Liver (tissue), 9 donors: ENCODE data around the gene CCDC136. TPM values are rescaled to one million over a fixed set of nuclear protein-coding genes. Genes with fewer than 3 reads are reported as not detected.

ENCODE experiments used
- DNase-seq: peaks from one replicate; pipeline ENCODE4 v3.0.0-alpha.2; 2017; ENCODE audit warnings: low spot score
- H3K27ac ChIP-seq, 2 donors: one replicate each; pipeline ENCODE4 v1.7.0; 2013; ENCODE audit warnings: inconsistent platforms in 2 of 2, low read length in 2 of 2, control low read depth in 1 of 2, low read depth in 1 of 2, mild to moderate bottlenecking in 1 of 2
- H3K27me3 ChIP-seq, 4 donors: one replicate each; pipeline versions ENCODE4 v1.6.1 to v1.7.0; 2013; ENCODE audit warnings: low read length in 3 of 4, inconsistent platforms in 1 of 4, mild to moderate bottlenecking in 1 of 4, moderate library complexity in 1 of 4; ENCODE audit not compliant: control insufficient read depth in 4 of 4, insufficient read depth in 4 of 4
- H3K36me3 ChIP-seq, 4 donors: one replicate each; pipeline versions ENCODE4 v1.6.1 to v1.7.0; 2013; ENCODE audit warnings: low read length in 3 of 4, mild to moderate bottlenecking in 3 of 4, low read depth in 1 of 4, moderate library complexity in 1 of 4; ENCODE audit not compliant: control insufficient read depth in 4 of 4, insufficient read depth in 3 of 4
- H3K4me1 ChIP-seq, 4 donors: one replicate each; pipeline versions ENCODE4 v1.6.1 to v1.7.0; 2013; ENCODE audit warnings: low read length in 3 of 4, mild to moderate bottlenecking in 3 of 4, moderate library complexity in 1 of 4; ENCODE audit not compliant: control insufficient read depth in 4 of 4, insufficient read depth in 4 of 4
- H3K4me3 ChIP-seq, 3 donors: one replicate each; pipeline versions ENCODE4 v1.6.1 to v1.7.0; 2013; ENCODE audit warnings: low read length in 3 of 3, control low read depth in 1 of 3, low read depth in 1 of 3, mild to moderate bottlenecking in 1 of 3
- H3K9ac ChIP-seq, 2 donors: one replicate each; pipeline ENCODE4 v1.7.0; 2013; ENCODE audit warnings: low read length in 2 of 2, mild to moderate bottlenecking in 2 of 2, moderate library complexity in 2 of 2, control low read depth in 1 of 2, low read depth in 1 of 2
- H3K9me3 ChIP-seq, 4 donors: one replicate each; pipeline versions ENCODE4 v1.6.1 to v1.7.0; 2013; ENCODE audit warnings: low read length in 3 of 4; ENCODE audit not compliant: control insufficient read depth in 4 of 4
- ATF3 ChIP-seq: IDR thresholded peaks from 2 replicates; pipeline ENCODE4 v1.6.1; 2016; ENCODE audit warnings: antibody characterized with exemption
- CTCF ChIP-seq: fragments of 150-350 bp; IDR thresholded peaks from 2 replicates; pipeline ENCODE4 v1.5.1; 2017; ENCODE audit warnings: improper control_type of control experiment, low read depth, low read length; ENCODE audit not compliant: missing input control
- FOXA1 ChIP-seq: IDR thresholded peaks from 2 replicates; pipeline ENCODE4 v1.6.1; 2016; ENCODE audit warnings: antibody characterized with exemption
- FOXA2 ChIP-seq: IDR thresholded peaks from 2 replicates; pipeline ENCODE4 v1.6.1; 2016; ENCODE audit warnings: antibody characterized with exemption
- GABPA ChIP-seq, 2 donors: IDR thresholded peaks in 1 of 2; conservative IDR thresholded peaks in 1 of 2; 2 replicates each; pipeline ENCODE4 v1.6.1; 2016; ENCODE audit warnings: antibody characterized with exemption in 2 of 2, mild to moderate bottlenecking in 1 of 2, moderate library complexity in 1 of 2
- HNF4A ChIP-seq, 2 donors: conservative IDR thresholded peaks; 2 replicates each; pipeline ENCODE4 v1.6.1; 2016; ENCODE audit warnings: antibody characterized with exemption in 2 of 2, mild to moderate bottlenecking in 2 of 2
- HNF4G ChIP-seq: IDR thresholded peaks from 2 replicates; pipeline ENCODE4 v1.6.1; 2016; ENCODE audit warnings: antibody characterized with exemption
- JUND ChIP-seq, 2 donors: IDR thresholded peaks; 2 replicates each; pipeline ENCODE4 v1.6.1; 2016; ENCODE audit warnings: antibody characterized with exemption in 2 of 2
- MAX ChIP-seq: IDR thresholded peaks from 2 replicates; pipeline ENCODE4 v1.6.1; 2016; ENCODE audit warnings: antibody characterized with exemption
- NR2F2 ChIP-seq: IDR thresholded peaks from 2 replicates; pipeline ENCODE4 v1.6.1; 2016; ENCODE audit warnings: antibody characterized with exemption
- RAD21 ChIP-seq, 2 donors: IDR thresholded peaks; 2 replicates each; pipeline ENCODE4 v1.6.1; 2016; ENCODE audit warnings: antibody characterized with exemption in 2 of 2, mild to moderate bottlenecking in 2 of 2
- REST ChIP-seq: IDR thresholded peaks from 2 replicates; pipeline ENCODE4 v1.6.1; 2016; ENCODE audit warnings: antibody characterized with exemption, mild to moderate bottlenecking
- RXRA ChIP-seq, 2 donors: IDR thresholded peaks; 2 replicates each; pipeline ENCODE4 v1.6.1; 2017 to 2018; ENCODE audit warnings: antibody characterized with exemption in 2 of 2, mild to moderate bottlenecking in 1 of 2
- SP1 ChIP-seq: IDR thresholded peaks from 2 replicates; pipeline ENCODE4 v1.6.1; 2018; ENCODE audit warnings: antibody characterized with exemption, mild to moderate bottlenecking
- TAF1 ChIP-seq: conservative IDR thresholded peaks from 2 replicates; pipeline ENCODE4 v1.6.1; 2016; ENCODE audit warnings: antibody characterized with exemption, mild to moderate bottlenecking
- YY1 ChIP-seq: IDR thresholded peaks from 2 replicates; pipeline ENCODE4 v1.6.1; 2016; ENCODE audit warnings: antibody characterized with exemption, mild to moderate bottlenecking
- ZBTB33 ChIP-seq: IDR thresholded peaks from 2 replicates; pipeline ENCODE4 v1.6.1; 2016; ENCODE audit warnings: antibody characterized with exemption
- WGBS: extraction: QIAGEN DNeasy Blood & Tissue Kit; methylation state at CpG from one replicate; pipeline ENCODE4 v1.1.7; 2013; 5-methylcytosine and 5-hydroxymethylcytosine counted together
- polyA plus RNA-seq, 2 donors: library from polyadenylated mRNA; stranded (reverse) in 1 of 2; unstranded in 1 of 2; fragments of 200-250 nt in 1 of 2; fragments of >200 nt in 1 of 2; fragmentation: Nextera tagmentation in 1 of 2; extraction: Ambion mirVana in 1 of 2; gene quantifications; one replicate each; pipeline versions ENCODE4 v1.2.1 to v1.2.3, GENCODE V29; 2013 to 2015
- total RNA-seq, 2 donors: library from RNA; depleted of rRNA; stranded (reverse); fragments of >200 nt; gene quantifications; one replicate each; pipeline ENCODE4 v1.2.3, GENCODE V29; 2014
- donor health status: healthy.
- donor health status: healthy.
- donor health status: healthy.
- donor health status: healthy.
- donor health status: healthy.

CCDC136 gene
- total and polyA plus RNA-seq, 4 donors, result 0.09 to 0.59 (median 0.22) TPM

- Histone ChIP-seq H3K4me3 (peak overlapping the region in 1 of 3 donors; percentile 88), H3K4me1 (peaks cover 2 to 12% (median 6%) of the 10 kb centered on the region in 4 donors), H3K9me3 (no peaks in the 10 kb centered on the region), H3K36me3 (no peaks in the 10 kb centered on the region), H3K27me3 (no peaks in the 10 kb centered on the region), H3K27ac (no peak overlapping the region), H3K9ac (no peak overlapping the region)
- 38% methylated on average over 9 of the region's 9 CpGs for WGBS
- TF ChIP-seq RXRA (IDR thresholded peaks at IDR 0.05) (no peak), HNF4A (conservative IDR thresholded peaks at IDR 0.05) (no peak), YY1 (no peak), HNF4G (no peak), MAX (no peak), JUND (IDR thresholded peaks at IDR 0.05) (no peak), SP1 (no peak), FOXA2 (no peak), GABPA (IDR thresholded peaks at IDR 0.05 in 1 of 2, conservative IDR thresholded peaks at IDR 0.05 in 1 of 2) (no peak), TAF1 (no peak), NR2F2 (no peak), RAD21 (IDR thresholded peaks at IDR 0.05) (no peak), ATF3 (no peak), FOXA1 (no peak), REST (no peak)
- DNase-seq, result no peak
Measured at GRCh38 chr7:128791972-128792327, 182 bp downstream of the CCDC136 start.

GRCh38 chr7:128792471-128793180 is 858 bp downstream of the CCDC136 start:
- Histone ChIP-seq H3K4me3 (no peak overlapping the region), H3K9me3 (no peaks in the 10 kb centered on the region), H3K4me1 (peaks cover 2 to 12% (median 6%) of the 10 kb centered on the region in 4 donors), H3K9ac (no peak overlapping the region), H3K27me3 (no peaks in the 10 kb centered on the region), H3K27ac (no peak overlapping the region), H3K36me3 (no peaks in the 10 kb centered on the region)
- DNase-seq, result no peak
- TF ChIP-seq SP1 (no peak), REST (no peak), CTCF (no peak), YY1 (no peak), NR2F2 (no peak), FOXA1 (no peak), JUND (IDR thresholded peaks at IDR 0.05) (no peak), ZBTB33 (no peak), GABPA (IDR thresholded peaks at IDR 0.05 in 1 of 2, conservative IDR thresholded peaks at IDR 0.05 in 1 of 2) (no peak), ATF3 (no peak)
- WGBS, result 72% methylated on average over 10 of the region's 10 CpGs
